Stimulated activated CD4-positive, alpha-beta T cell treated with anti-CD3 and anti-CD28 coated beads, TNF-alpha, amount 100 ng/mL, for 24 hours (primary cell): ENCODE results near the gene PHF13.

Source experiments
- DNase-seq, 3 experiments: peaks; one replicate each; pipeline ENCODE4 v3.0.0-alpha.2; 2020; ENCODE audit warnings: low read depth in 3 of 3

PHF13 gene

GRCh38 chr1:6613361-6614018 lies at the start of gene PHF13:
Gene PHF13 (plus strand): TSS chr1:6613731. CDS start chr1:6614067, 336 bp downstream.
- peak; percentile 99 to 100 (median 100) for DNase-seq

GRCh38 chr1:6569033-6569432 lies 44.5 kb upstream of the PHF13 start:
- no peak for DNase-seq

GRCh38 chr1:6570100-6570499 lies 43.4 kb upstream of the PHF13 start:
- no peak for DNase-seq

- no peak for DNase-seq
Observed at GRCh38 chr1:6570987-6571386, 42.5 kb upstream of the PHF13 start.

GRCh38 chr1:6572653-6573383 lies 40.7 kb upstream of the PHF13 start:
- no peak for DNase-seq

- no peak for DNase-seq
Observed at GRCh38 chr1:6574025-6574620, 39.4 kb upstream of the PHF13 start.

GRCh38 chr1:6574818-6575217 lies 38.7 kb upstream of the PHF13 start:
- no peak for DNase-seq

GRCh38 chr1:6577831-6578525 lies 35.6 kb upstream of the PHF13 start:
- no peak for DNase-seq

- no peak for DNase-seq
Observed at GRCh38 chr1:6578624-6579373, 34.7 kb upstream of the PHF13 start.

GRCh38 chr1:6579374-6580118 lies 34.0 kb upstream of the PHF13 start, which contains the start of gene ZBTB48:
Gene ZBTB48 (plus strand): TSS chr1:6579994. CDS start chr1:6580610, 616 bp downstream.
- DNase-seq: peak; percentile 91 to 99 (median 92)

GRCh38 chr1:6580119-6580592 lies 33.4 kb upstream of the PHF13 start:
- DNase-seq: no peak

- DNase-seq: no peak
Observed at GRCh38 chr1:6580593-6581409, 32.7 kb upstream of the PHF13 start.

- no peak for DNase-seq
Observed at GRCh38 chr1:6581561-6582305, 31.8 kb upstream of the PHF13 start.

GRCh38 chr1:6582370-6582769 lies 31.2 kb upstream of the PHF13 start:
- no peak for DNase-seq

GRCh38 chr1:6584126-6585080 lies 29.1 kb upstream of the PHF13 start:
- DNase-seq: no peak

GRCh38 chr1:6585081-6585722 lies 28.3 kb upstream of the PHF13 start:
- DNase-seq: no peak

- DNase-seq: no peak
Observed at GRCh38 chr1:6585841-6586240, 27.7 kb upstream of the PHF13 start.
